Measurements from ENCODE around the gene CCDC97.
"Not testable (repeated sequence)": the region's sequence is repeated elsewhere in the genome, so short reads cannot be mapped to it uniquely, and the experiment has no call there.

CCDC97 gene

GRCh38 chr19:41369769-41370168 is 59.8 kb downstream of the CCDC97 start:
- no peak for DNase-seq (ENCODE audit: low spot score)
- no peak for TF ChIP-seq CTCF (IDR thresholded peaks at IDR 0.05; ENCODE audit: borderline replicate concordance, control extremely low read depth, extremely low read depth, insufficient read depth, missing control alignments)
- in situ Hi-C loops (cut with MboI; ENCODE audit: low sequenced_read_pairs, unreplicated experiment): no loop called here

- DNase-seq (ENCODE audit: low spot score); in situ Hi-C loops (cut with MboI; ENCODE audit: low sequenced_read_pairs, unreplicated experiment): not testable (repeated sequence)
Measured at GRCh38 chr19:41371119-41371518, 61.1 kb downstream of the CCDC97 start.

GRCh38 chr19:41371541-41371940 is 61.6 kb downstream of the CCDC97 start:
- in situ Hi-C loops (cut with MboI; ENCODE audit: low sequenced_read_pairs, unreplicated experiment): no loop called here
- DNase-seq (ENCODE audit: low spot score): no peak
- TF ChIP-seq CTCF (IDR thresholded peaks at IDR 0.05; ENCODE audit: borderline replicate concordance, control extremely low read depth, extremely low read depth, insufficient read depth, missing control alignments): no peak

- TF ChIP-seq CTCF (IDR thresholded peaks at IDR 0.05; ENCODE audit: borderline replicate concordance, control extremely low read depth, extremely low read depth, insufficient read depth, missing control alignments): no peak
- DNase-seq (ENCODE audit: low spot score): no peak
- in situ Hi-C loops (cut with MboI; ENCODE audit: low sequenced_read_pairs, unreplicated experiment): no loop called here
Measured at GRCh38 chr19:41372501-41372900, 62.5 kb downstream of the CCDC97 start.

- in situ Hi-C loops (cut with MboI; ENCODE audit: low sequenced_read_pairs, unreplicated experiment): no loop called here
- TF ChIP-seq CTCF (IDR thresholded peaks at IDR 0.05; ENCODE audit: borderline replicate concordance, control extremely low read depth, extremely low read depth, insufficient read depth, missing control alignments): no peak
- no peak for DNase-seq (ENCODE audit: low spot score)
Measured at GRCh38 chr19:41373993-41374392, 64.0 kb downstream of the CCDC97 start.
